ENCODE results near the gene TSHZ2.

TSHZ2 gene

GRCh38 chr20:53057579-53057978, 85.4 kb downstream of the TSHZ2 start:
- DNase-seq (ENCODE audit: extremely low read depth in 1 of 2, low read depth in 1 of 2): no peak

DNA sequence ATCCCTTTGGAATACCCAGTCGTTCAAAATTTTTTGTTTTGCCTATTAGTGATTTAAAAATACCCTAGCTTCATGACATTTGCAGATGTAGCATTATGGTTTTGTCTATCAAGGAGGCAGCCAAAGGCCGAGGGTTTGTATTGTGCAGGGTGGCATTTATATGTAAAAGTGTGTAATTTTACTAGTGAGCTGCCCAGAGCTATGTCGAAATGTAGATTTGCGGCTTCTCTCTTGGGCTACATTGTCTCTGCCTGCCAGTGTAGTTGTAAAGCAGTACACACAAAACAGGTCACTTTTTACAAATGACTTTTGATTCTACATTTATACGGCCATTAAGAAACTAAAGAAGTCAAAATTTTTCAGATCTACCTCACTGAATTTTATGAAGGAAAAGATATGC, 87.7 kb downstream of the TSHZ2 start:
- DNase-seq (ENCODE audit: extremely low read depth in 1 of 2, low read depth in 1 of 2): no peak

- DNase-seq (ENCODE audit: extremely low read depth in 1 of 2, low read depth in 1 of 2): no peak
Measured at GRCh38 chr20:53061192-53062108, 89.3 kb downstream of the TSHZ2 start.

- DNase-seq (ENCODE audit: extremely low read depth in 1 of 2, low read depth in 1 of 2): no peak
Measured at GRCh38 chr20:53064935-53065334, 92.8 kb downstream of the TSHZ2 start.

GRCh38 chr20:53068241-53068640, 96.1 kb downstream of the TSHZ2 start:
- DNase-seq (ENCODE audit: extremely low read depth in 1 of 2, low read depth in 1 of 2): no peak

- DNase-seq (ENCODE audit: extremely low read depth in 1 of 2, low read depth in 1 of 2): no peak
Measured at GRCh38 chr20:53069132-53069531, 97.0 kb downstream of the TSHZ2 start.

DNA sequence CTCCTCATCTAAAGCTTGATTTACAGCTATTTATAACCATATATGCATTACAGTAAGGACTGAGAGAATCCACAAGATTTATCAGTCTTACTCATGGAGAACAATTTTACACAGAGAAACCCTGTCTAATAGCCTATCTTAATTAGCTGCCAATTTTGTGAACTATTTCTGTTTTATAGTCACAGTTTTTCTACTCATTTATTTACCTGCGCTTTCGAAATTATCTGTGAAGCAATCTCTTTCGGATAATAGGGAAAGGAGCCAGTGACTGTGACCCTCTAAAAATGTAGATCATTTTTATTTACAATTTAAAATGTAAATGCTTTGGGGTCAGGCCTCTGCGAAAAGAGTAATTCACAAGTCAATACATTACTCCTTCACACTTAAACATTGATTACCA, 98.1 kb downstream of the TSHZ2 start:
- DNase-seq (ENCODE audit: extremely low read depth in 1 of 2, low read depth in 1 of 2): no peak

- no peak for DNase-seq (ENCODE audit: extremely low read depth in 1 of 2, low read depth in 1 of 2)
Measured at GRCh38 chr20:53070706-53071392, 98.7 kb downstream of the TSHZ2 start.

- no peak for DNase-seq (ENCODE audit: extremely low read depth in 1 of 2, low read depth in 1 of 2)
Measured at GRCh38 chr20:53071833-53072232, 99.7 kb downstream of the TSHZ2 start.

DNA sequence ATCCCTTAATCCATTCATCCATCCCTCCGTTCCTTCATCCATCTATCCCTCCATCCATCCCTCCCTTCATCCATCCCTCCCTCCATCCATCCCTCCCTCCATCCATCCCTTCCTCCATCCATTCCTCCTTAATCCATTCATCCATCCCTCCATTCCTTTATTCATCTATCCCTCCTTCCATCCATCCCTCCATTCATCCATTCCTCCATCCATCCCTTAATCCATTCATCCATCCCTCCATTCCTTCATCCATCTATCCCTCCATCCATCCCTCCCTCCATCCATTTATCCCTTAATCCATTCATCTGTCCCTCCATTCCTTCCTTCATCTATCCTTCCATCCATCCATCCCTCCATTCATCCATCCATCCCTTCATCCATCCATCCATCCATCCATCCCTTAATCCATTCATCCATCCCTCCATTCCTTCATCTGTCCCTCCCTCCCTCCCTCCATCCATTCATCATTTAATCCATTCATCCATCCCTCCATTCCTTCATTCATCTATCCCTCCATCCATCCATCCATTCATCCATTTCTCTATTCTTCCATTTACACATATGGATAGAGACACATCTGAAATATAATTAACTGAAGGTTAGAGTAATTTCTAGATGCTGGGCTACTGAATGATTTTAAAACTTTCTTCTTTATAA, 100.9 kb downstream of the TSHZ2 start:
- DNase-seq (ENCODE audit: extremely low read depth in 1 of 2, low read depth in 1 of 2): no peak

GRCh38 chr20:53073636-53074415, 101.7 kb downstream of the TSHZ2 start:
- DNase-seq (ENCODE audit: extremely low read depth in 1 of 2, low read depth in 1 of 2): no peak

DNA sequence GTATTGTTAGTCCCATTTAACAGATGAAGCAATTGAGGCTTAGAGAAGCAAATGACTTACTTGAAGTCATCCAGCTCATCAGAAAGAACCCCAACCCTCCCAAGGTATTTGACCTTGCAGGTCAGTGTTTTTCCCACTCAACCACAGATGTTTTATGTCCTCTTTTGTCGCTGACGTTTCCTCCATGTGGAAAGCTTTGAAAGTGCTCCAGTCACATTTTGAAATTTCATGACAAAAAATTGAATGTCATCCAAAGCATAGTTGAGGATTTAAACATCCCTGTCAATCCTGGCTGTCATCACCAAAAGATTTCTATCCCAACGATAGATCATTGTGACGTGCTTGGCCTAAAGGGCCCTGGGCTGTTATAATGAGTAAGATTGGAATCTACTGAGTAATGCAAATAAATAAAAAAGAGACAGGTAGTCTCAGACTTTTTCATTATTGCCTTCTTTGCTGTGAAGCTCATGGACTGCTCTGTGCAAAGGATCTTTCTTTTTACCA, 102.7 kb downstream of the TSHZ2 start:
- DNase-seq (ENCODE audit: extremely low read depth in 1 of 2, low read depth in 1 of 2): no peak

DNA sequence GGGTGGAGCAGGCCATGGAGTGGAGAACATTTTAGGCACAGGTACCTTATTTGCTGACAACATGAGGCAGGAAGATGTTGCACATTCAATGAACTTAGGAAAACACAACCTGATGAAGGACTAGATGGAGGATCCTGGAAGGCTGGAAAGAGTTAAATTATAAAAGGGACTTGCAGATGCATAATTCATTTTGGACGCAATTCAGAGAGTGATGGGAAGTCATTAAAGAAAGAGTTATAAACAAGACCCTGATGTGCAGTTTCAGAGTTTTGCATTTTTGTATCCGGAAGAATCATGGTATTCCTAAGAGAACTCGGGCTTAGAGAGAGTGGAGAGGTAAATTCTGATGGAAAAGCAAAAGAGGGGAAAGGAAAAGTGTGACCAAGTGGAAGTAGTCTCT, 104.5 kb downstream of the TSHZ2 start:
- no peak for DNase-seq (ENCODE audit: extremely low read depth in 1 of 2, low read depth in 1 of 2)

- DNase-seq (ENCODE audit: extremely low read depth in 1 of 2, low read depth in 1 of 2): no peak
Measured at GRCh38 chr20:53077373-53078205, 105.4 kb downstream of the TSHZ2 start.

GRCh38 chr20:53078761-53079160, 106.6 kb downstream of the TSHZ2 start:
- no peak for DNase-seq (ENCODE audit: extremely low read depth in 1 of 2, low read depth in 1 of 2)

DNA sequence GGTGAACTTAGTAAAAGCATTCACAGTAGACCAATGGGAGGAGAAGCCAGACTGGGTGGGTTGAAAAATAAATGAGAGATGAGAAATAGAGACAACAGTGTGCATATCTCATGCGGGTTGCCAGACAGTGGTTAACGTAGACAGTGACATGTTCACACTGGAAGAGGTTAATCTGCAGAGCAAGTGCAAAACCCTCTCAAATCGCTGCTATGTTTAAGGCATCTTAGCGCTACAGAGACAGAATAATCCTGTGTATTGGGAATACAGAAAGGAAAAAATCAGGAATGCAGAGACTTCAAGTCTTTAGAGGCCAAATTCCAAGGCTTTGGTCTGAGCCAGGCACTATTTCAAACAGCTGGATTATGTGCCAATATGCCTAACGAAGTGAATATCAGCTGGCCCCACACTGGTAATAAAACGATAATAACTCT, 107.1 kb downstream of the TSHZ2 start:
- no peak for DNase-seq (ENCODE audit: extremely low read depth in 1 of 2, low read depth in 1 of 2)

DNA sequence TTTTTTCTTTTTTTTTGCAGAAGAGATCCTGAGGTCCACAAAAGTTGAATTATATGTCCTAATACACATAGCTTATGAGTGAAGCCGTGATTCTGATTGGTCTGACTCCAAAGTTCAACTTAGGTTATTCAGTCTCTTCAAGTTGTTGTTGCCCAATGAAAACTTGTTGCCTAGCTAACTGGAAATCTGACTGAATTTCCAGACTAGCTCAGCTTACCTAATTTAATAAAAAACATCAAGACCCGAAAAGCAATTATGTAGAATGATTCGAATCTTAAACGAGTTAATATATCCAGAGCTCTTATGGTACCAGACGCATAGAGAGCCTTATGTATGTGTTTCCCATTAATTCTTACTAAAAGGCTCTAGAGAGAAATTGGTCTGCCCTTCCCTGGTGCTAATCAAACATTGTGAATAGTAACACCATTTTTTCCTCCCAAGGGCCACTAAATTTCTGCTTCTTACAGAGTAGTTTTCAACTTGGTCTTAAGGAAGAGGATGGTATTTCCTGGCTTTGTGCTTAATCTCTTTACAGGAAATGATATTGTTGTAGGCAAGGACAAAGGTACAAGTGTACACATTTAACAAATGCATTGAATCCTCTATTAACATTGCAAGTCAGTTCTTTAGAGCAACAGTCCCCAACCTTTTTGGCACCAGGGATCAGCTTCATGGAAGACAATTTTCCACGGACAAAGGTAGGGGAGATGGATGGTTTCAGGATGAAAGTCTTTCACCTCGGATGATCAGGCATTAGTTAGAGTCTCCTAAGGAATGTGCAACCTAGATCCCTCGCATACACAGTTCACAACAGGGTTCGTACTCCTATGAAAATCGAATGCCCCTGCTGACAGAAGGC, 107.9 kb downstream of the TSHZ2 start:
- no peak for DNase-seq (ENCODE audit: extremely low read depth in 1 of 2, low read depth in 1 of 2)

DNA sequence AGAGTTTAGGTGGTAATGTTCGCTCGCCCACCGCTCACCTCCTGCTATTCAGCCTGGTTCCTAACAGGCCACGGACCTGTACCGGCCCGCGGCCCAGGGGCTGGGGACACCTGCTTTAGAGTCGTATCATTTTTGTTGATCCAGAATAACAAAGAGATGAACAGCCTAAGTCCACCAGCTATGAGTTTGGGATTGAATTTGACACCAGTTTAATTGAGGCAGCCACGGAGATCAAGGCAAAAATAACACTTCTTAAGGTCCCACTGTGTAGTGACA, 108.5 kb downstream of the TSHZ2 start:
- no peak for DNase-seq (ENCODE audit: extremely low read depth in 1 of 2, low read depth in 1 of 2)
